Gastrocnemius medialis (tissue), 4 donors: ENCODE results near the gene SLC22A4. TPM values are rescaled to one million over a fixed set of nuclear protein-coding genes. Genes with fewer than 3 reads are reported as not detected.

Experiments used
- ATAC-seq, 2 donors: fragments of 150-250 bp; one replicate each; pipeline ENCODE4 v1.9.1; 2016
- DNase-seq, 2 donors: peaks; one replicate each; pipeline ENCODE4 v3.0.0-alpha.2; 2019
- H3K27ac ChIP-seq, 4 donors: fragments of 200-600 bp; sonication (generic); 1 replicate in 1 of 4; 2 replicates in 3 of 4; pipeline ENCODE4 v1.5.1; 2016 to 2018; ENCODE audit warnings: mild to moderate bottlenecking in 2 of 4, moderate library complexity in 1 of 4
- H3K27me3 ChIP-seq, 3 donors: fragments of 200-600 bp; sonication (generic) in 2 of 3; 1 replicate in 1 of 3; 2 replicates in 2 of 3; pipeline versions ENCODE4 v1.5.1 to v1.6.0; 2016 to 2019; ENCODE audit warnings: mild to moderate bottlenecking in 1 of 3, moderate library complexity in 1 of 3
- H3K36me3 ChIP-seq, 2 donors: fragments of 200-600 bp; sonication (generic) in 1 of 2; one replicate each; pipeline ENCODE4 v1.5.1; 2017 to 2018
- H3K4me1 ChIP-seq, 2 donors: fragments of 200-600 bp; sonication (generic) in 1 of 2; one replicate each; pipeline ENCODE4 v1.5.1; 2016 to 2017; ENCODE audit warnings: mild to moderate bottlenecking in 2 of 2
- H3K4me3 ChIP-seq, 4 donors: fragments of 200-600 bp; sonication (generic) in 3 of 4; 1 replicate in 1 of 4; 2 replicates in 3 of 4; pipeline ENCODE4 v1.5.1; 2016 to 2019; ENCODE audit warnings: mild to moderate bottlenecking in 2 of 4
- H3K9me3 ChIP-seq, 3 donors: fragments of 200-600 bp; sonication (generic) in 2 of 3; 1 replicate in 1 of 3; 2 replicates in 2 of 3; pipeline ENCODE4 v1.5.1; 2016 to 2019
- POLR2A ChIP-seq, 2 donors: fragments of 450-650 bp; IDR thresholded peaks; one replicate each; pipeline ENCODE4 v1.6.1; 2017; ENCODE audit warnings: antibody characterized with exemption in 2 of 2, mild to moderate bottlenecking in 2 of 2, moderate library complexity in 2 of 2
- in situ Hi-C, 4 donors: fragments of 200-750 bp; cut with MboI; loops; one replicate each; pipeline versions ENCODE4 v1.15.0 to v1.8.0; 2017; ENCODE audit warnings: low sequenced_read_pairs in 4 of 4
- intact Hi-C: fragments of 100-400 bp; cut with DNase I; formaldehyde crosslinking; loops from one replicate; pipeline ENCODE4 v1.15.1; 2023; ENCODE audit warnings: low total_unique reads
- total RNA-seq, 4 donors: library from RNA; depleted of rRNA; stranded (reverse); fragments of >200 nt; gene quantifications; one replicate each; pipeline versions ENCODE4 v1.1.0 to v1.2.3, GENCODE V29; 2016
- TF ChIP-seq, protein P1 (sequence below), 5 experiments: fragments of 450-650 bp in 3 of 5; fragments of 200-600 bp in 2 of 5; sonication (generic) in 2 of 5; IDR thresholded peaks in 4 of 5; conservative IDR thresholded peaks in 1 of 5; 1 replicate in 4 of 5; 2 replicates in 1 of 5; pipeline ENCODE4 v1.5.1; 2016 to 2019; ENCODE audit warnings: antibody characterized with exemption in 5 of 5, mild to moderate bottlenecking in 3 of 5, moderate library complexity in 3 of 5

The SLC22A4 gene
- total RNA-seq, 4 donors from 2014 or later = 5.4 to 6.7 (median 6.2) TPM

DNA sequence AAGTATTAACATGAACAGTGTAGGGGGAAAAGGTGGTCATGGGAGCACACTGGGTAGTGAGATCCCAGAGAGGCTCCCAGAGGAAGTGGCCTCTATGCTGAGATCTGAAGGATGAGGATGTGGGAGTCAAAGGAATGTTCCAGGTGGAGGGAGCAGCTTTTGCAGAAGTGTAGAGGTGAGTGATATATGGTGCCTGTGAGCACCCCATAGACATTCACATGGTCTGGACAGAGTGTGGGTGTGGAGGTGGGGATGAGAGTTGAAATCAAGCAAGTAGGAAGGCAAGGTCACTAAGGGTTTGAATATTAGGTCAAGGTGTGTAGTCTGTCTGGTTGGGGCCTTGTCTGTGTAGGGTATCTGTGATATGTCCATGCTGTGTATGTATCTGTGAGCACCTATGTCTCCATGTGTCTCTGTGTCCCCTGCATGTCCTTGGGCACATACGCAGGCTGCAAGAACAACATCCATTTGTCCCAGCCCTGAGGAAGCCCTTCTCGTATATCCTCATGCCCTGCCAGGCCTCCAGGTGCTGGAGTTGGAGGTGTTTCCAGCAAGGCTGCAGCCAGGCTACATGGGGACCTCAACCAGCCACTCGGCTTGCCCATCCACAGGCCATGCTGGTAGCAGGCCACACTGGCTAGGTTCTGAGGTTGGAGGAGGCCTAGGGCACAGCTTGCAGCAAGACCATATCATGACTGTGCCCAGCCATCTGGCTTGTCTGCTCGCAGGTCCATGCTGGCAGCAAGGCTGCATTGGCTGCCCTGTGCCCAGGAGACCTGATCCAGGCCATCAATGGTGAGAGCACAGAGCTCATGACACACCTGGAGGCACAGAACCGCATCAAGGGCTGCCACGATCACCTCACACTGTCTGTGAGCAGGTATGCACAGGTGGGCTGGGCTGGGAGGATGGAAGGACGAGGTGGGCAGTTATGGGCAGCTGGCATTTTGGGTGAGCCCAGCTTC lies 32.0 kb upstream of the SLC22A4 start:
- in situ Hi-C loops (loop anchor here in 1 of 4 donors (25.0 kb wide), 1 partner anchor 250 kb away; no protein-coding TSS in a partner anchor), intact Hi-C loops (no loop called here)
- H3K27ac ChIP-seq = no peak overlapping the region
- no peaks in the 10 kb centered on the region for H3K36me3 ChIP-seq
- no peak for TF ChIP-seq POLR2A (IDR thresholded peaks at IDR 0.05)
- TF ChIP-seq, protein P1, sequence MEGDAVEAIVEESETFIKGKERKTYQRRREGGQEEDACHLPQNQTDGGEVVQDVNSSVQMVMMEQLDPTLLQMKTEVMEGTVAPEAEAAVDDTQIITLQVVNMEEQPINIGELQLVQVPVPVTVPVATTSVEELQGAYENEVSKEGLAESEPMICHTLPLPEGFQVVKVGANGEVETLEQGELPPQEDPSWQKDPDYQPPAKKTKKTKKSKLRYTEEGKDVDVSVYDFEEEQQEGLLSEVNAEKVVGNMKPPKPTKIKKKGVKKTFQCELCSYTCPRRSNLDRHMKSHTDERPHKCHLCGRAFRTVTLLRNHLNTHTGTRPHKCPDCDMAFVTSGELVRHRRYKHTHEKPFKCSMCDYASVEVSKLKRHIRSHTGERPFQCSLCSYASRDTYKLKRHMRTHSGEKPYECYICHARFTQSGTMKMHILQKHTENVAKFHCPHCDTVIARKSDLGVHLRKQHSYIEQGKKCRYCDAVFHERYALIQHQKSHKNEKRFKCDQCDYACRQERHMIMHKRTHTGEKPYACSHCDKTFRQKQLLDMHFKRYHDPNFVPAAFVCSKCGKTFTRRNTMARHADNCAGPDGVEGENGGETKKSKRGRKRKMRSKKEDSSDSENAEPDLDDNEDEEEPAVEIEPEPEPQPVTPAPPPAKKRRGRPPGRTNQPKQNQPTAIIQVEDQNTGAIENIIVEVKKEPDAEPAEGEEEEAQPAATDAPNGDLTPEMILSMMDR (IDR thresholded peaks at IDR 0.05 in 4 of 5, conservative IDR thresholded peaks at IDR 0.05 in 1 of 5) = no peak
- ATAC-seq (no peak), DNase-seq (no peak)
- H3K27me3 ChIP-seq = peaks cover 0 to 4% (median 0%) of the 10 kb centered on the region in 3 donors
- H3K9me3 ChIP-seq = no peaks in the 10 kb centered on the region
- no peak overlapping the region for H3K4me3 ChIP-seq
- peaks cover 11 to 14% of the 10 kb centered on the region in 2 donors for H3K4me1 ChIP-seq

DNA sequence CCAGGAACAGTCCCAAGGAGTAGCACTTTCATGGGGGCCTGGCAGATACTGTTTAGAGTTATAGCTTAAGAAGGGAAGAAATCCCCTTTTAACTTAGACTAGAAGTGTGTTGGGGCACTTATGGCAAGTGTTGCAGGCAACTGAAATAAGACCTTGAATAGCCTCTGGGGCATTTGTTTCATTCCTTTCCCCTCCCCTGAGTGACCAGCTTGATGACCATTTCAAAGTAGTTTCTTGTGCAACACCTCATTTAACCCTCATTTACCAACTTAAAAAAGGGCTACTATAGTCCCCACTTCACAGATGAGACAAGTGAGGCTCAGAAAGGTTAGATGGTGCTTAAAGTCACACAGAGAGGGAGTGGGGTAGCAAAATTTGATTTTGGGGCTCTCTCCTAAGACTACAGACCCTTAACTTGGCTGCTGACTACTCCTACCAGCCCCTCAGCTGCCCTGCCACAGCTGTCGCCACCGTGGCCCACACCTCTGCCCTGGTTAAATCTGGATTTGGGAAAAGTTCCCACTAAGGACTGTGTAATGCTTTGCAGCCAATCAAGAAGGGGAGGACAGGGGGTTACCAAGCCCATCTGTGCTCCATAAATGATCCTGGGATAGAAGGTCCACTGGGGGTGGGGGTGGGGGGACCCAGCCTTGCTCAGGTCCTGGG lies 31.2 kb upstream of the SLC22A4 start:
- Histone ChIP-seq H3K4me1 (peaks cover 11 to 14% of the 10 kb centered on the region in 2 donors), H3K27ac (no peak overlapping the region), H3K27me3 (peaks cover 0 to 3% (median 0%) of the 10 kb centered on the region in 3 donors), H3K4me3 (no peak overlapping the region), H3K9me3 (no peaks in the 10 kb centered on the region), H3K36me3 (no peaks in the 10 kb centered on the region)
- ATAC-seq = no peak
- intact Hi-C loops = no loop called here
- in situ Hi-C loops = loop anchor here in 1 of 4 donors (25.0 kb wide), 1 partner anchor 249 kb away; no protein-coding TSS in a partner anchor
- no peak for DNase-seq
- TF ChIP-seq, protein P1 (IDR thresholded peaks at IDR 0.05 in 4 of 5, conservative IDR thresholded peaks at IDR 0.05 in 1 of 5) = no peak
- no peak for TF ChIP-seq POLR2A (IDR thresholded peaks at IDR 0.05)

DNA sequence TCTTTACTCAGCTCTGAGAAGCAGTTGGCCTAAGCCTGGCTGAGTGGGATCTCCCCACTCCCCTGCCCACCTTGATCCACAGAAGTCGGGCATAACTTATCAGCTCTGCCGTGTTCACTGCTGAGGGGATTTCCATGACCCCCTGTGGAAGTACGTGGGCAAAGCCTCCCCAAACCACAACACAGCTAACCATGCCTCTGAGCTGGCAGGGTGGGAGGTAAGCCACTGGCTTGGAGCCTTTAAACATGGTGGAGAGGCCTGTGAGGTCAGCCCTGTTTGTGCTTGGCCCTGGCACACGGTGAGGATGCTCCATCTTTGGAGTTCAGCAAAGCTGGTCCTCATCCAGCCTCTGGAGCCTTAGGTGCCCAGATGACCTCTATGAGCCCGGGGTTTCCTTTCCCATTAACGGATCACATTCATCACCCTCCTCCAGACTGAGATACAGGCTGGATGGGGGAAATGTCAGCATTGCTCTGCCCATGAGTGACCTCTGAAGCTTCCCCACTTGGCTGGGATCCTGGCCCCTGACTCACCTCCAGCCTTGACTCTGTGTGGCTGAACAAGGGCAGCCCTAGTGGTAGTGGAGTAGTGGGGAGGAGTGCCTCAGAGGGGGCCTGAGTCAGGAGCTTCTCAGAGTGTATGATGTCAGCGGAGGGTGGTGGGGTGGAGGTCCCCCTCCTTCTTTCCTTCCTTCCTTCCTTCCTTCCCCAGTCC lies 30.5 kb upstream of the SLC22A4 start:
- Histone ChIP-seq H3K9me3 (no peaks in the 10 kb centered on the region), H3K4me3 (no peak overlapping the region), H3K4me1 (peaks cover 9 to 14% of the 10 kb centered on the region in 2 donors), H3K27me3 (no peaks in the 10 kb centered on the region), H3K27ac (peak overlapping the region in 1 of 4 donors; percentile 18), H3K36me3 (no peaks in the 10 kb centered on the region)
- intact Hi-C loops = no loop called here
- in situ Hi-C loops = loop anchor here in 1 of 4 donors (25.0 kb wide), 1 partner anchor 249 kb away; no protein-coding TSS in a partner anchor
- no peak for TF ChIP-seq POLR2A (IDR thresholded peaks at IDR 0.05)
- TF ChIP-seq, protein P1 (IDR thresholded peaks at IDR 0.05 in 4 of 5, conservative IDR thresholded peaks at IDR 0.05 in 1 of 5) = no peak
- ATAC-seq = no peak
- DNase-seq = no peak

DNA sequence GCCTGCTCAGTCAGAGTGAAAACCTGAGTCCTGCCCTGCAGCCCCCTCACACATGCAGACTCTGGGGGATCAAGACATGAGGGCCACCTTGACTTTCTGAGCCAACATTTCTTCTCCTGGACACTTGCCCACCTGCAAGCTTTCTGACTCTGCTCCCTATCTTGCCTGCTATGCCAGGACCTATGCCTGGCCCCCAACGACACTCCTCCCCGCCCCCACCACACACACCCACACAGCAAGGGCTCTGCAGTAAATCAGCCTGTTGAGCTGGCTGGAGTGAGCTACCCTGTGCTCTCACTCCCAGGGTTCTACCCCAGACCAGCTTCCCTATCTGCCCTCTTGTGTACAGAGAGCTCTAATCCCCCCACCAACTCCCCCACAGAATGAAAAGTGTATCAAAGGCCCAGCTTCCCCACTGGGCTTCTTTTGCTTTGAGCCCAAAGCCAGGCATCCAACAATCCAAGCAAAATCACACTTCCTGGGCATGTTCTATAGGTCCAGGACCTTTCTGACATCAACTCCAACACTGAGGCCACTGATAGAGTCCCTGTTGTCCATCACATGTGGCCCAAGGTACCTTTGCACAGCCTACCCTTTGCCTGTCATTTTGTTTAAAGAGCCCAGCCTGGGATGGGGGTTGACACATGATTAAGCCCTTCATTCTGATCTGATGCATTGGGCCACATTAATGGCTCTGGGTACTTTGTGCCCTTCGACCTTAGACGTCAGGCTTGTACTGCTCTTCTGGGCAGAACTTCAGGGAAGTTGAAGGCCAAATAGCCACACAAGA lies 29.5 kb upstream of the SLC22A4 start:
- in situ Hi-C loops = loop anchor here in 1 of 4 donors (25.0 kb wide), 1 partner anchor 248 kb away; no protein-coding TSS in a partner anchor
- Histone ChIP-seq H3K4me1 (peaks cover 6 to 14% of the 10 kb centered on the region in 2 donors), H3K4me3 (no peak overlapping the region), H3K27me3 (no peaks in the 10 kb centered on the region), H3K9me3 (no peaks in the 10 kb centered on the region), H3K36me3 (no peaks in the 10 kb centered on the region), H3K27ac (peak overlapping the region; percentile 48 to 63 (median 57))
- intact Hi-C loops = no loop called here
- TF ChIP-seq POLR2A (IDR thresholded peaks at IDR 0.05) = no peak
- TF ChIP-seq, protein P1 (IDR thresholded peaks at IDR 0.05 in 4 of 5, conservative IDR thresholded peaks at IDR 0.05 in 1 of 5) = no peak
- no peak for DNase-seq
- ATAC-seq = no peak
